Central memory CD8-positive, alpha-beta T cell (primary cell): ENCODE measurements around the gene KIRREL3.

Experiments
- ATAC-seq: fragments of 150-1000 bp; cut with Tn5 transposase; replicated peaks from 2 replicates; pipeline ENCODE4 v1.10.0; 2022; ENCODE audit warnings: mild to moderate bottlenecking, moderate FRiP score, moderate number of reproducible peaks; ENCODE audit not compliant: poor library complexity, severe bottlenecking; ENCODE audit errors: extremely low read depth
- DNase-seq, 2 donors: peaks; one replicate each; pipeline ENCODE4 v3.0.0; 2021; ENCODE audit warnings: low spot score in 2 of 2
- H3K27ac Mint-ChIP-seq: one replicate; pipeline ENCODE4 v1.8.0; 2022; ENCODE audit warnings: low read depth, mild to moderate bottlenecking, moderate library complexity, mixed read lengths
- H3K27me3 Mint-ChIP-seq: one replicate; pipeline ENCODE4 v1.8.0; 2022; ENCODE audit warnings: mixed read lengths
- H3K36me3 Mint-ChIP-seq: one replicate; pipeline ENCODE4 v1.8.0; 2022; ENCODE audit warnings: mild to moderate bottlenecking, moderate library complexity, mixed read lengths; ENCODE audit not compliant: insufficient read depth
- H3K4me1 Mint-ChIP-seq: one replicate; pipeline ENCODE4 v1.8.0; 2022; ENCODE audit warnings: mixed read lengths
- H3K4me3 Mint-ChIP-seq: one replicate; pipeline ENCODE4 v1.8.0; 2022; ENCODE audit warnings: mild to moderate bottlenecking, moderate library complexity, mixed read lengths
- H3K9me3 Mint-ChIP-seq: one replicate; pipeline ENCODE4 v1.8.0; 2022; ENCODE audit warnings: mixed read lengths

The KIRREL3 gene

DNA sequence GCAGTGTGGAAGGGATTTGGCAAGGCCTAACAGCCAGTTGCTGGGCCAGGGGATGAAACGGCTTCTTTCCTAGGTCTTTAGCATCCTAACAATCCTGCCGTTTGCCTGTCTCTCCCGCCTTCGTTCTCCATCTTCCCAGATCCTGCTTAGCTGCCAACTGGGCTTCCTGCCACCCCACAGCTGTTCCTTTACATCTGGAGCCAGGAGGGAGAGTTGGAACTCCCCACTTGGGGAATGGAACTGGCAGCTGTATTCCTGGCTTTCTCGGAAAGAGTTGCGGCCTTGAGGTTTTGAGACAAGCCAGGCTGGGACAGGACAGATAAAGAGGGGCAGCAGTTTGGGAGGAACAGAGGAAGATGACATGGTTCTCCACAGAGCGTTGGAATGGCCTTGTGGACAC lies 585.4 kb downstream of the KIRREL3 start:
- peaks cover 1% of the 10 kb centered on the region for H3K36me3 Mint-ChIP-seq
- ATAC-seq (no peak), DNase-seq (no peak)

DNA sequence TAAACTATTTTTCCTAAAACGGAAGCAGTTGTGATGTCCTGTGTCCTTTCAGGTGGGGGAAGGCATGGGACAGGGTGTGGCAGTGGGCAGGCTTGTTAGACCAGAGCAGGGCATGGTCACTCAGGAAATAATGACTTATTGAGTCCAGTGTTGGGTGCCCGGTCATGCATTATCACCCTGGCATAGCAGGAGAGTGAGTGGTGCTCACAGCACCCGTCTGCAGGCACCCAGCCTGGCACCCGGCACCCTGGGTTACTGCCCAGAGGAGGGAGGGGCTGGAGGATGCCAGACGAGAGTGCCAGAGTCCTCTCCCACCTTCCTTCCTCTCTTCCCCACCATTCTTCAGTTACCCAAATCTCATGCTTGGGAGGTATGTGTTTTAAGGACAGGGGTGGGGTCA lies 586.0 kb downstream of the KIRREL3 start:
- DNase-seq (no peak), ATAC-seq (no peak)
- H3K27ac Mint-ChIP-seq = no peak overlapping the region
- no peaks in the 10 kb centered on the region for H3K9me3 Mint-ChIP-seq
- H3K4me3 Mint-ChIP-seq = no peak overlapping the region
- H3K4me1 Mint-ChIP-seq = no peaks in the 10 kb centered on the region
- no peaks in the 10 kb centered on the region for H3K27me3 Mint-ChIP-seq
- peaks cover 1% of the 10 kb centered on the region for H3K36me3 Mint-ChIP-seq

More for the DNA sequence above, 585.4 kb downstream of the KIRREL3 start:
- no peak overlapping the region for H3K27ac Mint-ChIP-seq
- no peak overlapping the region for H3K4me3 Mint-ChIP-seq
- H3K4me1 Mint-ChIP-seq = no peaks in the 10 kb centered on the region
- no peaks in the 10 kb centered on the region for H3K27me3 Mint-ChIP-seq
- no peaks in the 10 kb centered on the region for H3K9me3 Mint-ChIP-seq

DNA sequence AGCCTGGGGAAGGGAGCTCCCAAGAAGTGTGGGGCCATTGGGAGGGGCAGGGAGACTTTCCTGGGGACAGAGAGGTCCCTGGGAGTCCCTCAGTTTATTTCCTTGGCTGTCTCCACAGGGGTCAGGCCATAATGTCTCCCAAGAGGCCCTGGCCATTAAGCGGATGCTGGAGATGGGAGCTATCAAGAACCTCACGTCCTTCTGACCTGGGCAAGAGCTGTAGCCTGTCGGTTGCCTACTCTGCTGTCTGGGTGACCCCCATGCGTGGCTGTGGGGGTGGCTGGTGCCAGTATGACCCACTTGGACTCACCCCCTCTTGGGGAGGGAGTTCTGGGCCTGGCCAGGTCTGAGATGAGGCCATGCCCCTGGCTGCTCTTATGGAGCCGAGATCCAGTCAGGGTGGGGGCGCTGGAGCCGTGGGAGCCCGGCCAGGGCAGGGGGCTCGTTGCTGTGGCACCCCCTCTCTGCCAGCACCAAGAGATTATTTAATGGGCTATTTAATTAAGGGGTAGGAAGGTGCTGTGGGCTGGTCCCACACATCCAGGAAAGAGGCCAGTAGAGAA lies 586.6 kb downstream of the KIRREL3 start:
- DNase-seq = no peak
- no peak overlapping the region for H3K27ac Mint-ChIP-seq
- ATAC-seq = no peak
- H3K36me3 Mint-ChIP-seq = peaks cover 5% of the 10 kb centered on the region
- H3K4me1 Mint-ChIP-seq = no peaks in the 10 kb centered on the region
- no peaks in the 10 kb centered on the region for H3K9me3 Mint-ChIP-seq
- H3K27me3 Mint-ChIP-seq = no peaks in the 10 kb centered on the region
- no peak overlapping the region for H3K4me3 Mint-ChIP-seq

DNA sequence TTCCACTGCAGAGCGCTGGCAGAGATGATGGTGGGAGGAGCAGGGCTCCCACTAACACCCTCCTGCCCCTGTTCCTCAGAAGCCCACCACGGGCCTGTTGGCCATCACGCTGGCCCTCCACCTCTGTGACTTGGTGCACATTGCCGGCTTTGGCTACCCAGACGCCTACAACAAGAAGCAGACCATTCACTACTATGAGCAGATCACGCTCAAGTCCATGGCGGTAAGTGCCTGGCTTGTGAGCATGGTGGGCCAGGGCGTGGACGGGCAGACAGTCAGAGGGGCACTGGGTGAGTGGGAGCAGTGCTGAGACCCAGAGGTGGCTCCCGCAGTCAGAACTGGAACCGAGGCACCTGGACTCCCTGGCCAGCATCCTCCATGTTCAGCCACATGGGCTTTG lies 587.1 kb downstream of the KIRREL3 start:
- H3K27ac Mint-ChIP-seq = no peak overlapping the region
- H3K4me1 Mint-ChIP-seq = no peaks in the 10 kb centered on the region
- H3K9me3 Mint-ChIP-seq = no peaks in the 10 kb centered on the region
- ATAC-seq (no peak), DNase-seq (no peak)
- peaks cover 5% of the 10 kb centered on the region for H3K36me3 Mint-ChIP-seq
- no peaks in the 10 kb centered on the region for H3K27me3 Mint-ChIP-seq
- H3K4me3 Mint-ChIP-seq = no peak overlapping the region

DNA sequence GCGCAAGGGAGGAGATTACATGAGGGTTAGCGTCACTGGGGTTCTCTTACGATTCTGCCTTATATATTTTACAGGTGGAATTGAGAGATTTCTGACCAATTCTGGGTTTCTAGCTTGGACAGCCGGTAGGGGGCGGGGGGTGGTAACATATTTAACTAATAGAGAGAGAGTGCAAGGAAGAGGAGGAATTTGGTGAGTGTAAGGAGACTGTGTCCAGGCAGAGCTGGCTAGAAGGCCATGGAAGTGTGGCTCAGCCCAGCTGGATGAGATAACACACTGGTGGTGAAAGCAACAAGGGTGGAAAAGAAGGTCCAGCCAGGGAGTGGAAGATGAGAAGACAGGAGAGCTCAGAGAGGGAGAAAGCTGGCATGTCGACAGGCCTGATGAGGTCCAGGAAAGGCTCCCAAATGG lies 588.6 kb downstream of the KIRREL3 start:
- Mint-ChIP-seq H3K4me3 (no peak overlapping the region), H3K36me3 (peaks cover 7% of the 10 kb centered on the region), H3K27ac (peak overlapping the region; percentile 33), H3K27me3 (no peaks in the 10 kb centered on the region), H3K4me1 (no peaks in the 10 kb centered on the region), H3K9me3 (no peaks in the 10 kb centered on the region)
- DNase-seq (no peak), ATAC-seq (no peak)

DNA sequence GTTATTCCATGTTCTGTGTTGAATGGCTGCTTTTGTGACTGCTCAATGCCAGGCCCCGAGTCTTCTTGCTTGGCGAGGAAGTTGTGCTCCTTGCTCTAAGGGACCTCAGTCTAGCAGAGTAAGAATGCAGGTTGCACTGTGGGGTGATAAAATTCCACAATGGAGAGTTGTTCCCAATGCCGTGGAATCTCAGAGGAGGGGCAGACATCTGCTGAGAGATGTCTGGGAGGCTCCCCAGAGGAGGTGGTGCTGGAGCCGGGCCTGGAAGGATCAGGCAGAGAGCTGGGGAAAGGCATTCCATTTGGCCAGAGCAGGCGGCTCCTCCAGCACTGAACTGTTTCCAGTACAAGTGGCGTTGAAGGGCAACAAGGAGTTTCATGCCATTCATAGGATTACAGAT lies 589.9 kb downstream of the KIRREL3 start:
- ATAC-seq = no peak
- H3K27ac Mint-ChIP-seq = no peak overlapping the region

DNA sequence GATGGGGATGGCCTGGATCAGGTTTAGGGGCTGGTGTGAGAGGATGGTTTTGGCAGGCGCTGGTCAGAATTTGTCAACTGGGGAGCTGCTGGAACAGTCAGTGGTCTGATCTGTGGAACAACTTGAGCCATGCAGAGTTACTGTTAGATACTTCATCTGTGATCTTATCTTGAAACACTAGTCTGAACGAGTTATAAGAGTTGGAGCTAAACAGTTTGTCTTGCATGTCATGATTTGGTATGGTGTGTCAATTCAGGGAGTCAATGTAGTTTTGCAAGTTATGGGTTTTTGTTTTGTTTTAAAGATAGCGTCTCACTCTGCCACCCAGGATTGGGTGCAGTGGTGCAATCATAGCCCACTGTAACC lies 591.0 kb downstream of the KIRREL3 start:
- Mint-ChIP-seq H3K9me3 (no peaks in the 10 kb centered on the region), H3K4me3 (no peak overlapping the region), H3K27ac (no peak overlapping the region), H3K27me3 (no peaks in the 10 kb centered on the region), H3K4me1 (no peaks in the 10 kb centered on the region), H3K36me3 (peaks cover 7% of the 10 kb centered on the region)
- no peak for DNase-seq
- no peak for ATAC-seq

More for the DNA sequence above, 589.9 kb downstream of the KIRREL3 start:
- H3K36me3 Mint-ChIP-seq = peaks cover 7% of the 10 kb centered on the region
- H3K4me3 Mint-ChIP-seq = no peak overlapping the region
- DNase-seq = no peak
- H3K4me1 Mint-ChIP-seq = no peaks in the 10 kb centered on the region
- H3K9me3 Mint-ChIP-seq = no peaks in the 10 kb centered on the region
- no peaks in the 10 kb centered on the region for H3K27me3 Mint-ChIP-seq

DNA sequence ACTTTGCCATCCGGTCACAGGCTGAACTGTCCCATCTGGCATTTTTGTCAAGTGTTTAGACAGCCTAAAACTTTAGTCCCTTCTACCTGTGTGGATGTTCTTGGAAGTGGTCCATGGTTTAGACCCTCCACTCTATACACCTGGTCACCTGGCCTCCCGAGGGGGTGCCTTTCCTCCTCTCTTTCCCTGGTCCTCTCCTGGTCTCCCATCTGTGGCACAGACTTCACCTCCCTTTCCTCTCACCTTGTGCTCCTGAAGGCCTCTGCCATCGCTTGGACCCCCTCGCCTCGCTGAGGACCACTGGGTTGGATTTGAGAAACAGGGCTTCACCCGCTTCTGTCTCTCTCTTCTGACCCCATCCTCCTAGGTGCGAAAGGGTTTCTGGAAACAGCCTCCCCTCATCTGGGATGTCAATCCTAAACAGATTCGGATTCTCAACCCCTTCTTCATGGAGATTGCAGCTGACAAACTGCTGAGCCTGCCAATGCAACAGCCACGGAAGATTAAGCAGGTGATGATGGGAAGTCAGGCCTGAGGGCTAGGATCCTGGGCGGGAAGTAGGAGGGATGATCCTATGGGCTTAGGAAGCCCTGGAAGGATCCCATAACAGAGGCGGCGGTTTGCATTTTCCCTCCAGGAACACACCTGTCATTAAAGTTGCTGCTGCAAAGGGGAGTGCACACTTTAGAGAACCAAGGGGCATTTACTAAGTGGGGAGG lies 591.5 kb downstream of the KIRREL3 start:
- no peaks in the 10 kb centered on the region for H3K4me1 Mint-ChIP-seq
- DNase-seq (no peak), ATAC-seq (no peak)
- H3K9me3 Mint-ChIP-seq = no peaks in the 10 kb centered on the region
- H3K27me3 Mint-ChIP-seq = no peaks in the 10 kb centered on the region
- H3K4me3 Mint-ChIP-seq = no peak overlapping the region
- peak overlapping the region; percentile 5 for H3K27ac Mint-ChIP-seq
- H3K36me3 Mint-ChIP-seq = peaks cover 7% of the 10 kb centered on the region

DNA sequence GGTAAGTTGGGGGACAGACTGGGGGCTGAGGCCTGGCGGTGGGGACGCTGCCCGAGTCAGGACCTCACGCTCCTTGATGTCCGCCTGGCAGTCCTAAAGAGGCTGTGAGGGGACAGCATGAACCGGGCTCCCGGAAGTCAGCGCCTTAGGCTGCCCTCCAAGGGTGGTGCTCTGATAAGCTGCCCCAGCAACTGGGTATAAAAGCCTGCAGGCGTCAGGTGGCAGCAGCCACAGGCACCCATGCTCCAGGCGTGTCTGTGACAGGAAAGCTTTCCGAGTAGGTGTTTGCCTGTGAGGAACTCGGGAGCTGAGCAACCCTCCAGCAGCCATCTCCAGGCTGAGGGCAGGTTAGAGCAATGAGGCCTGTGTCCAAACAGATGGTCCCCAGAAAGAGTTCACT lies 592.1 kb downstream of the KIRREL3 start:
- no peak for ATAC-seq
- no peak for DNase-seq
- Mint-ChIP-seq H3K4me1 (no peaks in the 10 kb centered on the region), H3K27ac (no peak overlapping the region), H3K36me3 (peaks cover 7% of the 10 kb centered on the region), H3K4me3 (no peak overlapping the region), H3K9me3 (no peaks in the 10 kb centered on the region), H3K27me3 (no peaks in the 10 kb centered on the region)

DNA sequence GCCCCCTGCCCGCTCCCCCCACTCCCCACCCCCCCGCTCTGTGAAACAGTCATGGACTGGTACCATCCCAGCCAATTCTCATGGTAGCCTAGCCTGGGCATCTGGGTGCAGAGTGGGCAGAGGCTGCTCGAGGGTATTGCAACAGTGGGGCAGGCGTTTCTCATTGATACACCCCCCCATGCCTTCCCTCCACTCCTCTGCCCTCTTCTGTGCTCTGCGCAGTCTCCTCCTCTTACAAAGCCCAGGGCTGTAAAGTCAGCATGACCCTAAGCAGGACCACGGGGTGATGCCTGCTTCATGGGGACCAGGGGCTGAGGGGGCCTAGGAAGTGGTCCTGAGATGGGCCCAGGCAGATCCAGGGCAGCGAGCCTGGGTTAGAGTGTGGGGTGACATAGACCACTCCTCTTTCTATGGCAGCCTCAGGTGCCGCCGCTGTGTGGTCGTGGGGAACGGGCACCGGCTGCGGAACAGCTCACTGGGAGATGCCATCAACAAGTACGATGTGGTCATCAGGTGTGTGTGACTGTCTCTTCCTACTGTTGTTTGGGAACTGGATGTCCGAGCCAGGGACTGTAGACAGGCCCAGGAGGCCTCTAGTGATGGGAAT lies 592.8 kb downstream of the KIRREL3 start:
- no peak for DNase-seq
- Mint-ChIP-seq H3K36me3 (peaks cover 7% of the 10 kb centered on the region), H3K4me1 (no peaks in the 10 kb centered on the region), H3K27me3 (no peaks in the 10 kb centered on the region), H3K27ac (no peak overlapping the region), H3K9me3 (no peaks in the 10 kb centered on the region), H3K4me3 (no peak overlapping the region)
- no peak for ATAC-seq

DNA sequence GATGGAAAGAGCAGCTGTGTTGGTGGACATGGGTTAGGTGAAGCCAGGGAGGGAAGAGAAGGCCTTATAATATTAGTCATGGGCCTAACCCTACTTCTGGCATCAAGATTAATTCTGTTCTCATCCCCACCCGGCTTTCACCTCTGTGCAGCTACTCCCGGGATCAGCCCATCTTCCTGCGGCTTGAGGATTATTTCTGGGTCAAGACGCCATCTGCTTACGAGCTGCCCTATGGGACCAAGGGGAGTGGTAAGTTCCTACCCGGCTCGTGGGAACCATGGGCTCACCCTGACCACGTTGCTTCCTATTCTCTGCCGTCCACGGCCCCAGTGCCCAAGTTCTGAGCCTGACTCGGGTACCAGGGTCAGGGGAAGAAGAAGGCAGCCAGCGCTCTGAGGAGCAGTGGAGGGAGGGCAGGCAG lies 593.5 kb downstream of the KIRREL3 start:
- H3K27ac Mint-ChIP-seq = no peak overlapping the region
- H3K4me3 Mint-ChIP-seq = no peak overlapping the region
- no peaks in the 10 kb centered on the region for H3K27me3 Mint-ChIP-seq
- ATAC-seq = no peak
- no peaks in the 10 kb centered on the region for H3K4me1 Mint-ChIP-seq
- H3K36me3 Mint-ChIP-seq = peaks cover 9% of the 10 kb centered on the region
- no peaks in the 10 kb centered on the region for H3K9me3 Mint-ChIP-seq
- no peak for DNase-seq

DNA sequence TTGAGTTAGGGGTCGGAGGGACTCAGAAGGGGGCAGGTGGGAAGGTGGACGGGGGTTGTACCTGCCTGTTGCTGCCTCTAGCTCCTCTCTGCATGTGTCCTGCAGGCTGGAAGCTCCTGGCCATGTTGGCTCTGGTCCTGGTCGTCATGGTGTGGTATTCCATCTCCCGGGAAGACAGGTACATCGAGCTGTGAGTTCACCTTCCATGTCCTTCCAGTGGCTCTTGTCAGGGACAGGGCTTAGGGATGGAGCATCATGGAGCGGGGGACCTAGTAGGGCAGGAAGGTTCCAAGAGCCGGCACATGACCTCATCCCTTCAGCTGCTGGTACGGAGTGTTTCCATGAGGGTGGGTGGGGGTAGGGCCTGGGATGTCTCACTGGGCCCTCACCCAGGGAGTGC lies 594.2 kb downstream of the KIRREL3 start:
- H3K4me1 Mint-ChIP-seq = peaks cover 6% of the 10 kb centered on the region
- no peak overlapping the region for H3K27ac Mint-ChIP-seq
- ATAC-seq (no peak), DNase-seq (no peak)
- H3K4me3 Mint-ChIP-seq = no peak overlapping the region
- H3K27me3 Mint-ChIP-seq = no peaks in the 10 kb centered on the region
- H3K9me3 Mint-ChIP-seq = no peaks in the 10 kb centered on the region
- H3K36me3 Mint-ChIP-seq = peaks cover 9% of the 10 kb centered on the region

DNA sequence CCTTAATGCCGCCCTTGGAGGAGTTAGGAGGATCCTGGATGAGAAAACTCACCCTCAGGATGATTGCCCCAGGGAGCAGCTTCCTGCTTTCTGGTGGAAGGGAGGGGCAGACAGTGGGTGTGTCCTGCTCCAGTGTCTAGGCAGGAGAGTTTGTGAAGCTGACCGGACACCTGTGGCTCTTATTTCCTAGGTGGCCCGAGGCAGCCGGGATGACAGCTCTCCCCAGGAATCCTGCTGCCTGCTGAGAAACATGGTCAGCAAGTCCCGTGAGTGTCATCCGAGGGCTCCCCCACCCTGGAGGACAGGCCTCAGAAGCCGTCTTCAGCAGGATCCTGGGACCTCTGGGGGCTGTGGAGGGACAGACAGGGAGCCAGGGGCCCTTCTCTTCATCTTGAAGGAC lies 594.7 kb downstream of the KIRREL3 start:
- H3K27ac Mint-ChIP-seq = peak overlapping the region; percentile 39
- H3K4me3 Mint-ChIP-seq = no peak overlapping the region
- no peak for DNase-seq
- H3K36me3 Mint-ChIP-seq = peaks cover 9% of the 10 kb centered on the region
- H3K9me3 Mint-ChIP-seq = no peaks in the 10 kb centered on the region
- no peaks in the 10 kb centered on the region for H3K27me3 Mint-ChIP-seq
- no peak for ATAC-seq
- H3K4me1 Mint-ChIP-seq = peaks cover 6% of the 10 kb centered on the region
